Activated CD4-positive, alpha-beta T cell treated with anti-CD3 and anti-CD28 coated beads, Interleukin-2, amount 10 ng/mL, durations not matched to agents 7 days and 5 days (primary cell): Measurements from ENCODE around the gene BMPR2. TPM values are rescaled to one million over a fixed set of nuclear protein-coding genes. Genes with fewer than 3 reads are reported as not detected.
"Not testable (repeated sequence)": the region's sequence is repeated elsewhere in the genome, so short reads cannot be mapped to it uniquely, and the experiment has no call there.

Experiments
- CTCF ChIA-PET: fragments of 350-600 bp; sonication (Branson Sonifier 250); formaldehyde crosslinking; loops from one replicate; lab custom pipeline; 2021; ENCODE audit warnings: antibody characterized with exemption; lab: Charles Lee
- POLR2A ChIA-PET: fragments of 350-600 bp; sonication (Branson Sonifier 250); formaldehyde crosslinking; loops from one replicate; lab custom pipeline; 2021; ENCODE audit warnings: antibody characterized with exemption; lab: Charles Lee
- DNase-seq: peaks from one replicate; pipeline ENCODE4 v3.0.0-alpha.2; 2020
- H3K27ac Mint-ChIP-seq: one replicate; pipeline ENCODE4 v1.8.0; 2021; ENCODE audit warnings: mild to moderate bottlenecking, moderate library complexity, mixed read lengths
- H3K27me3 Mint-ChIP-seq: one replicate; pipeline ENCODE4 v1.8.0; 2021; ENCODE audit warnings: mixed read lengths
- H3K36me3 Mint-ChIP-seq: one replicate; pipeline ENCODE4 v1.8.0; 2021; ENCODE audit warnings: low read depth, mixed read lengths
- H3K4me1 Mint-ChIP-seq: one replicate; pipeline ENCODE4 v1.8.0; 2021; ENCODE audit warnings: mixed read lengths
- H3K4me3 Mint-ChIP-seq: one replicate; pipeline ENCODE4 v1.8.0; 2021; ENCODE audit warnings: mild to moderate bottlenecking, moderate library complexity, mixed read lengths
- H3K9me3 Mint-ChIP-seq: one replicate; pipeline ENCODE4 v1.8.0; 2021; ENCODE audit warnings: mixed read lengths
- total RNA-seq, 2 experiments: library from RNA; stranded (reverse); gene quantifications; one replicate each; pipeline ENCODE4 v1.2.3, GENCODE V29; 2021

The BMPR2 gene
- total RNA-seq: 10 to 100 TPM in 1 of 2 experiments, 1 to 10 TPM in 1; 9.8 to 11.1 TPM

DNA sequence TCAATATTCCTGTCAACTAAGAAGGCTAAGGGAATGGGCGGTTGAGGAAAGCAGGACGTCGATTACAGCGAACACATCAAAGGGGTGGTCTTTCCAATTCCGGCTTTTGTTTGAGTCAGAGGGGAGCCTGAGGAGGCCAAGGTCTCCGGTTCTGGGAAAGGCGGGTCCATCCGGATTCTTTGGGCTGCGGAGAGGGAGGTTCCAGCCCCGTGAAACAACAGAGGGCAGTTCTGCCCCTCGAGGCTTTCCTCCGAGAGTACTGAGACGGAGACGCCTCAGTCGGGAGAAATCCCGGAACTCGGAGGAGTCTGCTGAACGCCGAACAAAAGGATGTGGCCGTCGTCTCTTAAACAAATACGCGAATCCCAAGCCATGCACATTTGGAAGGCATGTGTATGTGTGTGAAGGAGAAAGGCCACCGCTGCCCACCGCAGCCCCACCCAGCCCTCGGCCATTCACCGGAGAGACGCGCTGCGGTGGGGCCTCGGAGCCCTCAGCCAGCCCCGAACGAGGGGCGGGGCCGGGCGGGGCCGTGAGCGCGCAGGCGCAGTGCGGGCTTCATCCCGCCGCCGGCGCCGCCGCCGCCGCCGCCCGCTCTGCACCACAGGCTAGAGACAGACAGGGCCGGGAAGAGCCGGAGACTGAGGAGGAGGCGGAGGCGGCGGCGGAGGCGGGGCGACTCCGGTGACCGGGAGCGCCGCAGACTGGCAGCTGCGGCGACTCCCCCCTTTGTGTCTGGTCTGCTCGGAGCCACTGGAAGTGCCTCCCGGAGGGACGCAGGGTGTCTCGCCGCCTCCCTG, at the start of gene BMPR2:
TSS of gene BMPR2 (plus strand) at position 719 of the 800 bp plus-strand sequence. CDS start 1,148 bp downstream, outside the sequence.
- Mint-ChIP-seq H3K36me3 (peaks cover 2% of the 10 kb centered on the region), H3K4me3 (peak within 1 kb of the TSS; percentile 99), H3K27me3 (peaks cover 14% of the 10 kb centered on the region), H3K4me1 (peaks cover 30% of the 10 kb centered on the region), H3K9me3 (no peaks in the 10 kb centered on the region), H3K27ac (peak within 1 kb of the TSS; percentile 91)
- ChIA-PET POLR2A (no interaction called here), CTCF (interaction anchor here (0.6 kb wide), 1 partner anchor 392 kb away, joined by 3 read pairs; no protein-coding TSS in a partner anchor)
- DNase-seq: peak; percentile 77

DNA sequence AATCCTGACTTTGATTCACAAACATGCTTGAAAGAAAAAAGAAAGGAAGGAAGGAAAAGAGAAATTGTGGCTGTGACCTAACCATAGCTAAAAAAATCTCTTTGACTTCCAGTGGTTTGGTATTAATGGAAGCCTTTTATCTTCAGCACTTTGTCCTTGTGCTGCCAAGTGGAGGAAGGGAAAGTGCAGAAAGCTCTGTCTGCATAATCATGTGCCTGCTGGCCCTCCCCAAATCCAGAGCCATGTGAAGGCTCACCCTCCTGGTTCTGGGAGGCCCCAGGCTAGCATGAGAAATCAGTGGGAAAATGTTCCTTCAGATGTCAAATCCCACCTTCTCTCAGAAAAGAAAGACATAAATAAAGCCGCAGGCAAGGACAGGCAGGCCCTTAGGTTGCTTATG, 48.3 kb upstream of the BMPR2 start:
- Mint-ChIP-seq H3K36me3 (peaks cover 2% of the 10 kb centered on the region), H3K27me3 (no peaks in the 10 kb centered on the region), H3K9me3 (no peaks in the 10 kb centered on the region), H3K4me3 (no peak overlapping the region), H3K4me1 (no peaks in the 10 kb centered on the region), H3K27ac (no peak overlapping the region)
- CTCF ChIA-PET: no interaction called here
- POLR2A ChIA-PET: no interaction called here
- DNase-seq: no peak

DNA sequence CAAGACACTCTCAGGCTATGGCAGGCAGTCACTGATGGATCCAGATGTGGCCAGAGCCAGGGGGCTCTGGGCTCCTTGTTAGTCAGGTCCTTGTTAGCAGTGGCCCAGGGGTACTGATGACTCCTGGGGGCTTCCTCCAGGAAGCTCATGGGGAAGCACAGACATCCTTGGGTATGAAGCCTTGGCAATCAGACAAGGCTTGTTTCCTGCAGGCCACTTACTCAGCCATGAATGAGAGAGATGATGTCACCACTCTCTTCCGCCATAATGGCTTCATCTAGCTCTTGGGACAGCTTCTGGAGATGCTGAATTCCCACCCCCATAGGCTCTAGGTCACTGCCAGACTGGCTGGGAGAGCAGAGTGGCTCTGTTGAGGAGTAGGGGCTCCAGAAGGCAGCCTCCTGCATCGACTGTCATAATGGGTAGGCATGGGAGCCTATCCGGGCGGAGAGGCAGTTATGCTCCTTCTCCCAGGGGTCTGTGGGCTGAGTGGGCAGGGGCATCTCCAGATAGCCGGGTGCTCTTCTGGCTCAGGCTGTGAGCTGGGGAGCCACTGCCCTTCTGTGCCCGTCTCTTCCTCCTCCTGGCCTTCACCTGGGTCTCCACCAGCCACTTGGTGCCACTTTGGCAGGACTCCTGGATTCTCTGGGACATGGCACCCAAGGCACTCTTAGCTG, 40.2 kb upstream of the BMPR2 start:
- Mint-ChIP-seq H3K4me3 (no peak overlapping the region), H3K27me3 (no peaks in the 10 kb centered on the region), H3K27ac (no peak overlapping the region), H3K4me1 (no peaks in the 10 kb centered on the region), H3K36me3 (no peaks in the 10 kb centered on the region), H3K9me3 (no peaks in the 10 kb centered on the region)
- ChIA-PET POLR2A (no interaction called here), CTCF (interaction anchor here (0.6 kb wide), 1 partner anchor 124 kb away, joined by 3 read pairs; no protein-coding TSS in a partner anchor)
- no peak for DNase-seq

- no peak for DNase-seq
- ChIA-PET POLR2A (no interaction called here), CTCF (no interaction called here)
- H3K27me3 Mint-ChIP-seq: no peaks in the 10 kb centered on the region
- H3K27ac Mint-ChIP-seq: no peak overlapping the region
- no peak overlapping the region for H3K4me3 Mint-ChIP-seq
- H3K4me1 Mint-ChIP-seq: no peaks in the 10 kb centered on the region
- no peaks in the 10 kb centered on the region for H3K36me3 Mint-ChIP-seq
- no peaks in the 10 kb centered on the region for H3K9me3 Mint-ChIP-seq
These were observed 39.0 kb upstream of the BMPR2 start for GRCh38 chr2:202337151-202337550.

- ChIA-PET POLR2A (no interaction called here), CTCF (interaction anchor here (0.6 kb wide), 1 partner anchor 322 kb away, joined by 3 read pairs; no protein-coding TSS in a partner anchor)
- Mint-ChIP-seq H3K4me3 (no peak overlapping the region), H3K27me3 (no peaks in the 10 kb centered on the region), H3K4me1 (no peaks in the 10 kb centered on the region), H3K27ac (no peak overlapping the region), H3K36me3 (no peaks in the 10 kb centered on the region), H3K9me3 (no peaks in the 10 kb centered on the region)
- no peak for DNase-seq
These were observed 38.3 kb upstream of the BMPR2 start for GRCh38 chr2:202337706-202338346.

DNA sequence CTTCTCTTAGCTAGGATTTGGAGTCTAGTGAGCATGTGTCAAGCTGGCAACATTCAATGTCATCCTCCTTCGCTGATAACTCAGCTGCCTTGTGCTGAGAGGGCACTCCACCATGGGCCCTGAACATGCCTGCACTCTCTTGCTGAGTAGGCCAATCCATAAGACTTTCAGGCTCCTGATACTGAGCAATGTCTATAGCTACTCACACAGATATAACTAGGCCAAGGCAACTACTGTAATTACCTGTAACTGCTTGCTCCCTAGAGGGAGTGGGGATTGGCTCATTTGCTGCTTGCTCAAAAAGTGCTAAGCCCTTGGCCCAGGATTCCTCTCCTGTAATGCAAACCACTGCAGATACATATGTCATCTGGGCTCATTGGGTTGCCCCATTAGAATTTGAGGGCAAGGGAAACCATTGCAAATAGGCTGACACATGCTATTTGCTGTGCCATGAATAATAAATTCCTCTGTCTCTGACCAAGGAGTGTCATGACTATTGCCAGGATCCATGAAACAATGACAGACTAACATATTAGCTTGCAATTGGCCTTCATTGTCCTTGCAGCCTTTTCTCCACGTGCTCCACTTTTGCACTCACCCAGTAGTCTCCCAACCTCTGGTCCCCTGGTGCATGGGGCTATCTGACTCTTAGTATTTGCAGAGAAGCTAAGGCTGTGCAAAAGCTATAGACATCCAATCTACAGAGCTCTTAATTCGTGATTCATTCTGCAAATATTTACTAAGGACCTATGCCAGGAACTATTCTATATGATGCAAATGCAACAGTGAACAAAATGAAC, 36.9 kb upstream of the BMPR2 start:
- Mint-ChIP-seq H3K9me3 (no peaks in the 10 kb centered on the region), H3K4me3 (no peak overlapping the region), H3K36me3 (no peaks in the 10 kb centered on the region), H3K4me1 (no peaks in the 10 kb centered on the region), H3K27me3 (no peaks in the 10 kb centered on the region), H3K27ac (no peak overlapping the region)
- ChIA-PET CTCF (no interaction called here), POLR2A (no interaction called here)
- DNase-seq: no peak

DNA sequence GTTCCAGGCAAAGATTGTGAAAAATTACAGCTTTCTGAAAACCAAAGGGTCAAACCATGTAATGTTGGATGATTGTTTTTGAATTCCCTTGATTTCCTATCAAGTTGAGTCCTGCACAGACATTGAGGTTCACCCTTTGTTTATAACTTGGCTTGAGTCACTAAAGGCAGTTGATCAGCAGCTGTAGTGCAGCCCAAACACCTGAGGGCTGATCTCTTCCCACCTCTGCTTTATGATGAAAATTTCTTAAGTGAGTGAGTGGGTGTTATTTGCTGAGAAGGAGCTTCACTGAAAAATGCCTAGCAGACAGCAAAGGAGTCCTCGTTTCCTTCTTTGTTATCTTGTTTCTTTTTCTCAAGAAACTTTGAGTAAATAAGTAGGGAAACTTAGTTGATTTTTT, 31.9 kb upstream of the BMPR2 start:
- no peaks in the 10 kb centered on the region for H3K4me1 Mint-ChIP-seq
- H3K27me3 Mint-ChIP-seq: no peaks in the 10 kb centered on the region
- POLR2A ChIA-PET: no interaction called here

DNA sequence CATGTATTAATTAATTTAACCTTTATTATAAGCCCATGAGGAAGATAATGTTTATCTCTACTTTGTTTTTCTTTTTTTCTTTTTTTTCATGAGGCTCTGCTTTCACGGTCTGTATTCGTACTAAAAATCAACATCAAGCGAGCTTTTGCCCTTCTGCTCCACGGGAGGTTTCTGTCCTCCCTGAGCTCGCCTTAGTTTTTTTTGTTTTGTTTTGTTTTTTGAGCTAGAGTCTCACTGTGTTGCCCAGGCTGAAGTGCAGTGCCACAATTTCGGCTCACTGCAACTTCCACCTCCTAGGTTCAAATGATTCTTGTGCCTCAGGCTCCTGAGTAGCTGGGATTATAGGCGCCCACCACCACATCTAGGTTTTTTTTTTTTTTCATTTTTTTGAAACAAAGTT, 29.9 kb upstream of the BMPR2 start:
- CTCF ChIA-PET: interaction anchor here (1.3 kb wide), 1 partner anchor 11 kb away, joined by 3 read pairs; no protein-coding TSS in a partner anchor
- Mint-ChIP-seq H3K36me3 (no peaks in the 10 kb centered on the region), H3K27me3 (no peaks in the 10 kb centered on the region)

More for the DNA sequence above, 31.9 kb upstream of the BMPR2 start:
- H3K27ac Mint-ChIP-seq: no peak overlapping the region
- no peak overlapping the region for H3K4me3 Mint-ChIP-seq
- no peaks in the 10 kb centered on the region for H3K9me3 Mint-ChIP-seq
- no peaks in the 10 kb centered on the region for H3K36me3 Mint-ChIP-seq
- DNase-seq: no peak
- CTCF ChIA-PET: interaction anchor here (0.9 kb wide), 1 partner anchor 65 kb away, joined by 3 read pairs; no protein-coding TSS in a partner anchor

GRCh38 chr2:202353430-202353829, 22.7 kb upstream of the BMPR2 start:
- H3K27ac Mint-ChIP-seq: no peak overlapping the region
- H3K36me3 Mint-ChIP-seq: no peaks in the 10 kb centered on the region
- ChIA-PET CTCF (no interaction called here), POLR2A (no interaction called here)
- peaks cover 5% of the 10 kb centered on the region for H3K27me3 Mint-ChIP-seq
- no peak for DNase-seq
- H3K4me1 Mint-ChIP-seq: no peaks in the 10 kb centered on the region
- no peak overlapping the region for H3K4me3 Mint-ChIP-seq
- no peaks in the 10 kb centered on the region for H3K9me3 Mint-ChIP-seq

More for the DNA sequence above, 29.9 kb upstream of the BMPR2 start:
- no peaks in the 10 kb centered on the region for H3K4me1 Mint-ChIP-seq
- POLR2A ChIA-PET: no interaction called here
- DNase-seq: no peak
- H3K27ac Mint-ChIP-seq: no peak overlapping the region
- no peaks in the 10 kb centered on the region for H3K9me3 Mint-ChIP-seq
- no peak overlapping the region for H3K4me3 Mint-ChIP-seq

- no peaks in the 10 kb centered on the region for H3K9me3 Mint-ChIP-seq
- ChIA-PET POLR2A (no interaction called here), CTCF (interaction anchor here (0.6 kb wide), 2 partner anchors 82 to 180 kb away, joined by 3 to 4 read pairs; no protein-coding TSS in a partner anchor)
These were observed 20.1 kb upstream of the BMPR2 start for GRCh38 chr2:202355993-202356505.

DNA sequence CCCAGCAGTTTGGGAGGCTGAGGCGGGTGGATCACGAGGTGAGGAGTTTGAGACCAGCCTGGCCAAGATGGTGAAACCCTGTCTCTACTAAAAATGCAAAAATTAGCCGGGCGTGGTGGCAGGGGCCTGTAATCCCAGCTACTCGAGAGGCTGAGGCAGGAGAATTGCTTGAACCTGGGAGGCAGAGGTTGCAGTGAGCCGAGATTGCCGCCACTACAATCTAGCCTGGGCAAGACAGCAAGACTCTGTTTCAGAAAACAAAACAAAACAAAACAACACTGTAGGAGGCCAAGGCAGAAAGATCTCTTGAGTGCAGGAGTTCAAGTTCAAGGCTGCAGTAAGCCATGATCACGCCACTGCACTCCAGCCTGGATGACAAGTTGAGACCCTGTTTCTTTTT, 17.2 kb upstream of the BMPR2 start:
- not testable (repeated sequence) for H3K4me1 Mint-ChIP-seq

More at GRCh38 chr2:202355993-202356505, 20.1 kb upstream of the BMPR2 start:
- Mint-ChIP-seq H3K4me3 (no peak overlapping the region), H3K4me1 (no peaks in the 10 kb centered on the region), H3K36me3 (no peaks in the 10 kb centered on the region), H3K27ac (no peak overlapping the region), H3K27me3 (peaks cover 5% of the 10 kb centered on the region)
- DNase-seq: no peak

GRCh38 chr2:202360646-202361045, 15.5 kb upstream of the BMPR2 start:
- ChIA-PET CTCF (no interaction called here), POLR2A (no interaction called here)
- Mint-ChIP-seq H3K27ac (no peak overlapping the region), H3K27me3 (no peaks in the 10 kb centered on the region), H3K4me3 (no peak overlapping the region), H3K36me3 (no peaks in the 10 kb centered on the region), H3K4me1 (no peaks in the 10 kb centered on the region), H3K9me3 (no peaks in the 10 kb centered on the region)
- no peak for DNase-seq

More for the DNA sequence above, 17.2 kb upstream of the BMPR2 start:
- DNase-seq, H3K4me3 Mint-ChIP-seq, H3K36me3 Mint-ChIP-seq, H3K27me3 Mint-ChIP-seq, H3K9me3 Mint-ChIP-seq, POLR2A ChIA-PET, H3K27ac Mint-ChIP-seq: not testable (repeated sequence)
- CTCF ChIA-PET: interaction anchor here (0.6 kb wide), 1 partner anchor 120 kb away, joined by 3 read pairs; no protein-coding TSS in a partner anchor
